ENCODE results near the gene MAVS.
"Not testable (repeated sequence)": the region's sequence is repeated elsewhere in the genome, so short reads cannot be mapped to it uniquely, and the experiment has no call there.

Gene MAVS

DNA sequence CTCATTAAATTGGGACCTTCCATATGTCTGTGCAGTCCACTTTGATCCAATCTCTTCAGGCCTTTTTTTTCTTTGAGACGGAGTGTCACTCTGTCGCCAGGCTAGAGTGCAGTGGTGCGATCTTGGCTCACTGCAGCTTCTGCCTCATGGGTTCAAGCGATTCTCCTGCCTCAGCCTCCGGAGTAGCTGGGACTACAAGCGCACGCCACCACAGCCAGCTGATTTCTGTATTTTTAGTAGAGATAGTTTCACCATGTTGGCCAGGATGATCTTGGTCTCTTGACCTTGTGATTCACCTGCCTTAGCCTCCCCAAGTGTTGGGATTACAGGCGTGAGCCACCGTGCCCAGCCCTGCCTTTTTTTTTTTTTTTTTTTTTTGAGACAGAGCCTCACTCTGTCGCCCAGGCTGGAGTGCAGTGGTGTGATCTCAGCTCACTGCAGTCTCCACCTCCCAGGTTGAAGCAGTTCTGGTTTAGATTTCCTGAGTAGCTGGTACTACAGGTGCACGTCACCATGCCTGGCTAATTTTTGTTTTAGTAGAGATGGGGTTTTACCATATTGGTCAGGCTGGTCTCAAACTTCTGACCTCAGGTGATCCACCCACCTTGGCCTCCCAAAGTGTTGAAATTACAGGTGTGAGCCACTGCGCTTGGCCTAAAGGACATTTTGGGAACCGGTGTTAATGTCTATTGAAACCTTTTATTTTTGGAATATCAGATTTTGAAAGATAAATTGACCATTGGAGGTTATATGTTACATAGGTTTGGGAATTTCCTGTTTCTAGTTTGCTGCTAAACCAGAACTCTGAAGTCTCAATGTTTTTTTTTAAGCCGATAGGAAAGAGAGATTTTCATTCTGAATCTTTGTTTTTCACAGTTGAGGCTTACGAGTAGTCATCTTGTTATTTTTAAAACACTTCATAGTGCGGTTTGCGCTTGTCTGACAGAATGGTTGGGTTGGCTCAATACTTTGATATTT is 60.4 kb downstream of the MAVS start:
- not testable (repeated sequence) for DNase-seq (ENCODE audit: low read depth in 1 of 2, low spot score in 1 of 2)

DNA sequence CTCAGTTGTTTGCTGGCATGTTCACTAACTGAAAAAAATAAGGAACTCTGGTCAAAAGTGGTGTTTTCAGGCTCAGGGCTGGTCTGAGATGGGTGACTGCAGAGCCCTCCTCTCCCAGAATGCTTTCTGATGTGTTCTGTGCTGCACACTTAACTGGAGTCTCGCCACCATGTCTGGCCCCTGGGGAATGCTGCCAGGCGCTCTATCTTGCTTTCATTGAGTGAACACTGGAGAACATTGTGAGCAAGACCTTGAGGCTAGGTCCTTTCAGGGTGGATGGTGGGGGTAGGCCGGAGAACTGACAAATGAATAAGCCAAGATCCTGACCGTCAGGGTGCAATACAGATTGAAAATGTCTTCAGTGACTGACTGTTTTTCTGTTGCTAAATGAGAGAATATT is 62.0 kb downstream of the MAVS start:
- no peak for DNase-seq (ENCODE audit: low read depth in 1 of 2, low spot score in 1 of 2)

DNA sequence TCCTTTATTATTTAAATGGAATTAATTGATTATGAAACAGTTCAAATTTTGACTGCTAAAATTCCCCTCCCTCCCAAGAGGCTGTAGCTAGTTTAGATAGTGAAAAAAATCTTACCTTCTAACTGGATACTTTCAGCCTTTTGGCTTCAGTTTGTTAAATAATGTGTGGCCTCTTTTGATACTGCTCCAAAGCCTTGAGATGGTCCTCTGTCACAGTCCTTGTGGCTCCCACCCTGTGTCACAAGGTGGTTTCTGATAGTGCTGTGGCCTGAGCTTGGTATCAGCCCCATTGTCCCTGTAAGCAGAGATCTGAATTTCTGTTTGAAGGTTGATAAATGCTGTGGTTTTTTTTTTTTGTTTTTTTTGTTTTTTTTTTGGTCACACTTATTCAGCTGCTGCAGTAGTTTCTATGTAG is 63.3 kb downstream of the MAVS start:
- DNase-seq (ENCODE audit: low read depth in 1 of 2, low spot score in 1 of 2): no peak

- DNase-seq (ENCODE audit: low read depth in 1 of 2, low spot score in 1 of 2): no peak
These were observed 64.2 kb downstream of the MAVS start for GRCh38 chr20:3910853-3911252.

DNA sequence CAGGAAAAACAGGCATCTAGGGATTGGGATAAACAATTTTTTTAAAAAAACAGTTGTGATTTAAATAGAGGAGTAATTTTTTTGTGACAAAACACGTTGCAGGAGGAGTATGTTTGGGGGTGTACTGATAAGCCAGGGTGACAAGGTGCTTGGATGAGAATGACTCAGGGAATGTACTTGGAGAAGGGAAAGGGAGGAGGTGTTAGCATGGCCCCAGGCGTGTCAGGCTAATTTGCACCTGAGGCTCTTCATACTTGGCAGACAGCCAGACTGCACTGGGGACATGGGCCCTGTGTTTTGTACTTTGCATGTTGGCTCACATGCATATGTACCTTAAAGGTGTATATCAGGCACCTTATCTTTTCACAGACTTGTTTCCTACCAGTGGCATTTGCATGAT is 65.3 kb downstream of the MAVS start:
- no peak for DNase-seq (ENCODE audit: low read depth in 1 of 2, low spot score in 1 of 2)

- DNase-seq (ENCODE audit: low read depth in 1 of 2, low spot score in 1 of 2): no peak
These were observed 67.8 kb downstream of the MAVS start for GRCh38 chr20:3914446-3914845.

- no peak for DNase-seq (ENCODE audit: low read depth in 1 of 2, low spot score in 1 of 2)
These were observed 69.1 kb downstream of the MAVS start for GRCh38 chr20:3915691-3916090.

DNA sequence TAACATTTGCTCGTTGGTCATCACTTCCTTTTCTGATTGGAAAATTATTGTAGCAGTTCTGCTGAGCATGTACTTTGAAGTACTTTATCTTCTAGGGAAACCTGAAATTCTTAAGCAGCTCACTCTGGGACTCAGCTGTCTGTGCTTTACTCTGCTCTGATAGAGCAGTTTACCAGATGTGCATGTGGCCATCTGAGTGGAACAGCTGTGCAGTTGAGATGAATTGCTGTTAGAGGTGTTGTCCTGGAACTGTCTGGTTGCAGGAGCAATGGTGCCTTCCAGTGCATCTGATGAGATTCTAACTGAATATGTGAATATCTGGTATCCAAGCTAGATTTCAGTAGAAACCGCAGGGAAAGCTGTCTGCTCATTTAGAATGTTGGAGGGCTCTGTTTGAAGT is 69.7 kb downstream of the MAVS start:
- DNase-seq (ENCODE audit: low read depth in 1 of 2, low spot score in 1 of 2): no peak

DNA sequence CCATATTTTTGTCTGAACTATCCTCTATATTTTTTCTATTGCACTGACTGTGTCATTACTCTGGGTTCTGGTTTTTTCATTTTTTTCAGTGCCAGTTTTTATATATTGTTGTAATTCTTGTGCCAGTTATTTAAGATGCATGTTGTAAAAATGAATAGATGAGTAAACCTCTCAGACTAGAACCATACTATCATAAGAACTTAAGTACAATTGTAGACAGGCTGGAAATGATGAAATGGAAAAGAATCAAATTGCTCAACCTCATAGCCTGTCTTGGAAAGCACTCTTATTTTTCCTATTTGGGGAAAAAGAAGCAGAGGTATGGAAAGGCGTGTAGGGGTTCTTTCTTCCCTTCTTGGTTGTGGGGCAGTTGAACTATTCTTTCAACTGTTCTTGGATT is 72.7 kb downstream of the MAVS start:
- no peak for DNase-seq (ENCODE audit: low read depth in 1 of 2, low spot score in 1 of 2)

- no peak for DNase-seq (ENCODE audit: low read depth in 1 of 2, low spot score in 1 of 2)
These were observed 75.8 kb downstream of the MAVS start for GRCh38 chr20:3922223-3922982.

DNA sequence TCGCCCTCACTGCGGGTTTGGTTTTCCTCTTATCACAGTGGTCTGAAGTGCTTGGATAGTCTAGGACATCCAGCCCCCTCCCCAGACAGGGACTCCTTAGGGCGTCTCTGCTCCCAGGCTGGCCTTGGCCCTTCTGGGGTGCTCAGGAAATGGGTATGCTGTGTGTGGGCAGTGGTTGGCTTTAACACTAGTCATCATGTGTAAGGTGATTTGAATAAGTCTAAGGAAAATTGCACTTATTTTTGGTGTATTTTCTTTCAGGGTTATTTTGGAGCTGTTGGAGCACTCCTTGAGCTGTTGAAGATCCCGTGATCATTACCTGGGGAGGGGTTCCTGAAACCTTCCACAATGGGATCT is 76.3 kb downstream of the MAVS start:
- no peak for DNase-seq (ENCODE audit: low read depth in 1 of 2, low spot score in 1 of 2)

- DNase-seq (ENCODE audit: low read depth in 1 of 2, low spot score in 1 of 2): no peak
These were observed 77.2 kb downstream of the MAVS start for GRCh38 chr20:3923818-3924217.

DNA sequence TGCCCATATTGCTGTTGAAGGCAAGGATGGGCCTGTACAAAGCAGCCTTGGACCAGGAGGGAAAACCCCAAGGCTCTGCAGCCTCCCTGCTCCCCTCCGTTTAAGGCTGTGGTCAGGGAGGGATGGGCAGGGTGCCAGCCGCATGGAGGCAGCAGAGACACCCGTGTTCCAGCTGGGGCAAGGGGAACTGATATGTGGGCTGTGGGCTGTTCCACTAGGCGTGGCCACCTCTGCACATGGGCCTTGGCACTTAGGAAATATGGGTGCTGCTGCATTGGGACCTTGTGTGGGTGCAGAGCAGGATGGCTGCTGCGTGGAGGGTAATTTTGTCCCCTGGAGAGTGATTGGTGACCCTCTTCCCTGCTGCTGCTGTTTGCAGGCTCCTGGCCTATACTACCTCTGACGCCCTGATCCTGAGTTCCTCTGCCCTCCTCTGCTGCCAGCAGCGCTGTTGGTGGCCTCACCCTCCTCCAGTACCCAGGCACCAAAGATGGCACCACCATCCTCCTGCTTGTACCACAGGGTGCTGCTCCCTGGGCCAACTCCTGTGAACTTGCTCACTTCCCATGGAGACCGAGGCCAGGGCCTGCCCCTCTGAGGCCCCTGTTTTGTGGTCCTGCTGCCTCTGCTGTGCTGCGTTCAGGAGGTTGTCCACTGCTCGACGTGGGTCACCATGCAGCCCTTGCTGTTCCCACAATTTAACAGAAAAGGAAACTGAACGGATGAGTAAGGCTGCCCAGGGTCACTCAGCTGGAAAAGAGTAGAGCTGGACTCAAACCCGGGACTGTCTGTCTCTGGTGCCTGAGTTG is 77.9 kb downstream of the MAVS start:
- no peak for DNase-seq (ENCODE audit: low read depth in 1 of 2, low spot score in 1 of 2)

DNA sequence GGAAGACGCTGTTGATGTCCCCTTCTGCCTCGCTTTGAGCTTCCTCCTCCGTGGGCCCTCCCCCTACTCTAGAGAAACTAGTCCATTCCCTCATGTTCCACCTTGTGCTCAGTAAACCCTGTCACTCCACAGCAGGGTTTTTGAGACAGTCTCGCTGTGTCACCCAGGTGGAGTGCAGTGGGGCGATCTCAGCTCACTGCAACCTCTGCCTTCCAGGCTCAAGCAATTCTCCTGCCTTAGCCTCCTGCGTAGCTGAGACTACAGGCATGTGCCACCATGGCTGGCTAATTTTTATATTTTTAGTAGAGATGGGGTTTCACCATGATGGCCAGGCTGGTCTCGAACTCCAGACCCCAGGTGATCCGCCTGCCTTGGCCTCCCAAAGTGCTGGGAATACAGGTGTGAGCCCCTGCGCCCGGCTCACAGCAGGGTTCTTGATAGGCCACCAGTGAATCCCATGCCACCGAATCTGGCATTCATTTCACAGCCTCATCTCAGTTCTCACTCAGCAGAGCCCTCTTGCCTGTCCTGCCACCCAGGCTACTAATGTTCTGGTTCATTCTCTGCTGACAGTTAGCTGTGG is 78.6 kb downstream of the MAVS start:
- no peak for DNase-seq (ENCODE audit: low read depth in 1 of 2, low spot score in 1 of 2)
